Motor neuron (in vitro differentiated cells): Measurements from ENCODE around the gene PATE1. TPM values are rescaled to one million over a fixed set of nuclear protein-coding genes. Genes with fewer than 3 reads are reported as not detected.
A peak's percentile ranks its signal among the peaks of the same experiment; 100 is the strongest.

Source experiments
- ATAC-seq, 8 experiments: fragments of 200-7000 bp; cut with Tn5 transposase; replicated peaks in 6 of 8; 2 replicates each; pipeline ENCODE4 v1.8.0; 2021; ENCODE audit warnings: mild to moderate bottlenecking in 8 of 8, moderate library complexity in 8 of 8
- H3K27ac ChIP-seq, 2 donors: fragments of 250-450 bp; sonication (Bioruptor Pico); 2 replicates each; pipeline ENCODE4 v1.9.0; 2021; ENCODE audit warnings: antibody characterized with exemption in 2 of 2, mild to moderate bottlenecking in 2 of 2, moderate library complexity in 1 of 2
- H3K4me1 ChIP-seq, 2 donors: fragments of 250-450 bp; sonication (Bioruptor Pico); replicated peaks in 1 of 2; 2 replicates each; pipeline ENCODE4 v1.6.1; 2021; ENCODE audit warnings: antibody characterized with exemption in 2 of 2, mild to moderate bottlenecking in 2 of 2, moderate library complexity in 1 of 2
- H3K4me3 ChIP-seq, 5 donors: fragments of 250-450 bp; sonication (Bioruptor Pico); 2 replicates each; pipeline ENCODE4 v1.9.0; 2021; ENCODE audit warnings: antibody characterized with exemption in 5 of 5, mild to moderate bottlenecking in 5 of 5, moderate library complexity in 4 of 5
- WGBS, 10 experiments: fragments of 450-650 bp; shearing (Covaris generic); methylation state at CpG; one replicate each; pipeline ENCODE4 v1.0.0; 2022; 5-methylcytosine and 5-hydroxymethylcytosine counted together
- in situ Hi-C, 9 experiments: fragments of 400-800 bp; cut with MboI; loops; one replicate each; pipeline ENCODE4 v1.15.0; 2021; ENCODE audit warnings: low sequenced_read_pairs in 9 of 9, low pct_unique_long_range_greater_than_20kb in 2 of 9; ENCODE audit not compliant: unreplicated experiment in 9 of 9
- total RNA-seq, 8 experiments: library from RNA; unstranded; fragments of 300-600 nt; gene quantifications; 2 replicates each; pipeline versions ENCODE4 v1.2.3 to v1.2.4, GENCODE V29; 2022

The PATE1 gene
- total RNA-seq, 8 experiments from 2014 or later = 0.18 to 1.4 (median 0.33) TPM; not detected in 3

DNA sequence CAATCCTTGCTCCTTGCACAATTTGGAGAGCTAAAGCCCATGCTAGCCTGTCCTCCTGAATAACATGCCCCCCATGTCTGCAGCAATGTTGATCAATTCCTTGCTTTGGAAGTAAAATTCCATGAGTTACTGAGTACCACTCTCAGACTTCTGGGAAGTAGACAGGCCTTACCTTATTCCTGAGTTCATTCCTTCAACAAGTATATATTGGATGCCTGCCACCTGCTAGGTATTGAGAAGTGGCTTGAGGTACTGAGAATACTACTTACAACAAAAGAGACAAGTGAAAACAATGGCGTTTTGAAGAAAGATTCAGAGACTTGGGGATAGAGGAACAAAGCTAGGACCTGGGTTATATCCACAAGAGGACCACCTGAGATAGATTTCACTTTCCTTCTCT lies 20.2 kb downstream of the PATE1 start:
- 0 to 80% (median 30%) methylated on average over 1 of the region's 1 CpG; no CpG with 5 or more reads in 4 of the 10 experiments for WGBS, 10 experiments
- no peak for ATAC-seq
- in situ Hi-C loops = no loop called here
- Histone ChIP-seq H3K27ac (no peak overlapping the region), H3K4me3 (no peak overlapping the region), H3K4me1 (no peaks in the 10 kb centered on the region)

GRCh38 chr11:125768336-125769046 lies 22.4 kb downstream of the PATE1 start:
- no peaks in the 10 kb centered on the region for H3K4me1 ChIP-seq
- ATAC-seq = no peak
- H3K27ac ChIP-seq = no peak overlapping the region
- WGBS, 10 experiments = 12 to 90% (median 77%) methylated on average over 3 to 10 of the region's 10 CpGs; no CpG with 5 or more reads in 2 of the 10 experiments
- H3K4me3 ChIP-seq = no peak overlapping the region
- in situ Hi-C loops = no loop called here

DNA sequence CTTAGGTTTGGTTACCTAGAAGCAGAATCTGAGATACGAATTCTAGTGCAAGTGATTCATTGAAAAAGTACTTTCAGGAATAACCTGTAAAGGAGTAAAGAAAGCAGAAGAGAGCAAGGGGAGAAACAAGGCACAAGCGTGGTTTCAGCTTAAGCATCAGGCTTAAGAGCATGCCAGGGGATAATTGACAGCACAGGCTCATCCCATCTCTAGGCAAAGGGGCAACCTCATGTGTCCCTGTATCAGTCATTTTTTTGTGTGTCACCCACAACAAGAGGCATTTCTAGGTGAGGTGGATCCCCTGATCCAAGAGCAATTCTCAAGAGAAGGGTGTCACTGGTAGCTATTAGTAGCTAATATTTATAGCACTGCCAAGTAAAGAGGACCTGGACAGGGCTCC lies 24.5 kb downstream of the PATE1 start:
- Histone ChIP-seq H3K4me3 (no peak overlapping the region), H3K4me1 (no peaks in the 10 kb centered on the region), H3K27ac (no peak overlapping the region)
- in situ Hi-C loops = no loop called here
- 0 to 77% (median 49%) methylated on average over 1 to 2 of the region's 2 CpGs; no CpG with 5 or more reads in 2 of the 10 experiments for WGBS, 10 experiments
- no peak for ATAC-seq

GRCh38 chr11:125772834-125773505 lies 26.9 kb downstream of the PATE1 start:
- WGBS, 10 experiments = 6 to 100% (median 69%) methylated on average over 1 to 3 of the region's 3 CpGs; no CpG with 5 or more reads in 1 of the 10 experiments
- Histone ChIP-seq H3K27ac (no peak overlapping the region), H3K4me1 (no peaks in the 10 kb centered on the region), H3K4me3 (no peak overlapping the region)
- peak in 1 of 8 experiments; percentile 46 for ATAC-seq
- in situ Hi-C loops = no loop called here

GRCh38 chr11:125773516-125773915 lies 27.4 kb downstream of the PATE1 start:
- peak in 2 of 8 experiments; percentile 42 to 47 for ATAC-seq
- H3K4me3 ChIP-seq = no peak overlapping the region
- no peaks in the 10 kb centered on the region for H3K4me1 ChIP-seq
- H3K27ac ChIP-seq = no peak overlapping the region
- in situ Hi-C loops = no loop called here
- 0 to 100% (median 68%) methylated on average over 1 to 3 of the region's 3 CpGs; no CpG with 5 or more reads in 3 of the 10 experiments for WGBS, 10 experiments

DNA sequence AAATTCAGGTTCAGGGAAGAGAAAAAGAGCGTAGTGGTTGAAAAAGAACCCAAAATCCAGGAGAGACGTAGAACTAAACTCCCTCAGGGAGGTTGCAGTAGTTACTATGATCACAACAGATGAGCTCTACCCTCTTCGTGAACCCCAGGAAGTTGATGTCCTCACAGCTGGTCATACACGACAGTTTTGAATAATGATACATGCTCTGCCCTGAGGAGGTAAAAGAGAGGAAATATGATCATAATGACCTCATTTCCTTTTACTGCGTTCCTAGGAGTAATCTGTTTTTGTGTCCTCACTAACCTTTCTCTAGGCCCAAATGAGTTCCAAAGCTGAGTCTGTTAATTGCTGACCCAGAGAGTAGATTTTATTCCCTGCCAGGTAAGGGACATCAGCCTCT lies 31.2 kb downstream of the PATE1 start:
- ATAC-seq = peak in 4 of 8 experiments; percentile 59 to 87 (median 66)
- Histone ChIP-seq H3K4me1 (no peaks in the 10 kb centered on the region), H3K4me3 (no peak overlapping the region), H3K27ac (no peak overlapping the region)
- WGBS, 10 experiments = 0 to 74% (median 60%) methylated on average over 1 to 5 of the region's 5 CpGs; no CpG with 5 or more reads in 2 of the 10 experiments
- in situ Hi-C loops = loop anchor here in 1 of 9 experiments (25.0 kb wide), 1 partner anchor 90 kb away; the partner anchor contains the start of gene ACRV1

- in situ Hi-C loops = loop anchor here in 1 of 9 experiments (25.0 kb wide), 1 partner anchor 91 kb away; the partner anchor contains the start of gene ACRV1
- Histone ChIP-seq H3K4me3 (no peak within 1 kb of the TSS), H3K27ac (no peak within 1 kb of the TSS), H3K4me1 (no peaks in the 10 kb centered on the region)
- no peak for ATAC-seq
These were observed 32.6 kb downstream of the PATE1 start, which contains the start of gene PATE2 for GRCh38 chr11:125778728-125779127. PATE2 (minus strand) TSS chr11:125778828; CDS start chr11:125778773, 55 bp downstream.

DNA sequence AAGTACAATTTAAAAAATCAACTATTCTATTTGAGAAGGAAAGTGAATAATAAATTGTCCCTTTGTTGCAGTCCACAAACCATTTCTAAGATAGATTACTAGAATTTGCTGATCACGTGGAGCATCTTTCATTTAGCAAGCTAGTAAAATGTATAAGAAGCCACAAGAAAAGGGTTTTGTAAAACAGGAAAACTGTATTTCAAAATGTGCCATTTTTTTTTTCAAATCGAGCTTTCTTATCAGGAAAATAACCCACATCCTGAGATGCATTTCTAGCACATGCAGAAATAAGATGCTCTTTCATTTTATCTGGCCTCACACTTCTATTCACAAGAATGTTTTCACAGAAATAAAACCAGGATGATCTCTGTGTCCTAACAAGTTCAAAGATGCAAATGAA lies 38.6 kb downstream of the PATE1 start:
- H3K4me1 ChIP-seq = no peaks in the 10 kb centered on the region
- in situ Hi-C loops = loop anchor here in 1 of 9 experiments (25.0 kb wide), 1 partner anchor 97 kb away; the partner anchor contains the start of gene ACRV1
- H3K27ac ChIP-seq = no peak overlapping the region
- ATAC-seq = no peak
- WGBS, 10 experiments = 0 to 55% (median 20%) methylated on average over 1 to 2 of the region's 2 CpGs; no CpG with 5 or more reads in 1 of the 10 experiments
- H3K4me3 ChIP-seq = no peak overlapping the region

DNA sequence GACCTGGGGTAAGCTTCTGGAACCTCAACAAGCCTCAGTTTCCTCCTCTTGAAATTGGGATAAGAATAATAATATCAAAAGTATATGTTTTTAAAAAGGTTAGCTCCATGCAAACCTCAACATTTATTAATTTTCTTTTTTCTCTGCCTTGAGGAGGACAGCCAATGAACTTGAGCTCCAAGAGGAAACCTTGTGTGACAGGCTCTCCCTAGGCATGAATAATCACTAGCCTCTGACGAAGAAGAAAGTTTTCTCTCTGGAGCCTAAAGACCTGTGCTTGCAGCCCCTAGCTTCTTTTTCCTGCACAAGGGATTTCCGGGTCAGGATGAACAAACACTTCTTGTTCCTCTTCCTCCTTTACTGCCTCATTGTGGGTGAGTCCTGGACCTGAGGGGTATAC lies 41.7 kb downstream of the PATE1 start, which contains the start of gene PATE3:
Gene PATE3 (plus strand): TSS at position 301 of the 400 bp plus-strand sequence. CDS start 25 bp downstream, at position 326.
- 0 to 100% (median 76%) methylated on average over 1 to 2 of the region's 2 CpGs; no CpG with 5 or more reads in 5 of the 10 experiments for whole genome bisulfite sequencing, 10 experiments
- Histone ChIP-seq H3K4me3 (no peak within 1 kb of the TSS), H3K4me1 (no peaks in the 10 kb centered on the region)

GRCh38 chr11:125790825-125791224 lies 44.7 kb downstream of the PATE1 start:
- 46 to 100% (median 87%) methylated on average over 1 to 4 of the region's 4 CpGs; no CpG with 5 or more reads in 2 of the 10 experiments for WGBS, 10 experiments
- no peak overlapping the region for H3K4me3 ChIP-seq
- ATAC-seq = no peak
- in situ Hi-C loops = loop anchor here in 1 of 9 experiments (25.0 kb wide), 1 partner anchor 104 kb away; the partner anchor contains the start of gene ACRV1
- H3K27ac ChIP-seq = no peak overlapping the region
- H3K4me1 ChIP-seq = no peaks in the 10 kb centered on the region

More for the DNA sequence above, 41.7 kb downstream of the PATE1 start, which contains the start of gene PATE3:
- in situ Hi-C loops = loop anchor here in 1 of 9 experiments (25.0 kb wide), 1 partner anchor 101 kb away; the partner anchor contains the start of gene ACRV1
- H3K27ac ChIP-seq = no peak within 1 kb of the TSS
- no peak for ATAC-seq

- in situ Hi-C loops = loop anchor here in 1 of 9 experiments (25.0 kb wide), 1 partner anchor 110 kb away; the partner anchor contains the start of gene ACRV1
- peak in 2 of 8 experiments; percentile 28 to 33 for ATAC-seq
- Histone ChIP-seq H3K4me1 (no peaks in the 10 kb centered on the region), H3K4me3 (no peak overlapping the region), H3K27ac (no peak overlapping the region)
- WGBS, 10 experiments = 0 to 80% (median 46%) methylated on average over 1 to 4 of the region's 4 CpGs; no CpG with 5 or more reads in 4 of the 10 experiments
These were observed 51.6 kb downstream of the PATE1 start for GRCh38 chr11:125797641-125798040.
